DMS 273 treated with DMSO at 0.1 percent for 48 hours (cell line): Measurements from ENCODE around the gene IPO4.
"Not testable (repeated sequence)": the region's sequence is repeated elsewhere in the genome, so short reads cannot be mapped to it uniquely, and the experiment has no call there.

Experiments used
- DNase-seq: peaks from one replicate; lab custom pipeline; 2025; lab: John Stamatoyannopoulos, UW

IPO4 gene

GRCh38 chr14:24188251-24189058 lies at the start of gene IPO4:
Gene IPO4 (minus strand): TSS chr14:24188816. CDS start chr14:24188787, 29 bp downstream.
- peak; percentile 93 for DNase-seq

- DNase-seq, result no peak
Observed at GRCh38 chr14:24238123-24238522, 49.5 kb upstream of the IPO4 start.

GRCh38 chr14:24237463-24237955 lies 48.9 kb upstream of the IPO4 start:
- DNase-seq, result no peak

GRCh38 chr14:24236689-24237462 lies 48.3 kb upstream of the IPO4 start:
- DNase-seq, result no peak

- no peak for DNase-seq
Observed at GRCh38 chr14:24235804-24236688, 47.4 kb upstream of the IPO4 start.

GRCh38 chr14:24234095-24235005 lies 45.7 kb upstream of the IPO4 start:
- no peak for DNase-seq

- no peak for DNase-seq
Observed at GRCh38 chr14:24233538-24233866, 44.9 kb upstream of the IPO4 start.

GRCh38 chr14:24232645-24233537 lies 44.3 kb upstream of the IPO4 start, which contains the start of gene GMPR2:
Gene GMPR2 (plus strand): TSS chr14:24232929. CDS start chr14:24233254, 325 bp downstream.
- DNase-seq, result peak; percentile 76

- DNase-seq, result peak; percentile 84
Observed at GRCh38 chr14:24232121-24232644, 43.6 kb upstream of the IPO4 start, which contains the start of gene NEDD8. Gene NEDD8 (minus strand): TSS chr14:24232367. CDS start chr14:24232267, 100 bp downstream.

GRCh38 chr14:24231263-24232120 lies 42.9 kb upstream of the IPO4 start:
- DNase-seq, result no peak

- DNase-seq, result no peak
Observed at GRCh38 chr14:24228902-24229301, 40.3 kb upstream of the IPO4 start.

GRCh38 chr14:24226473-24226872 lies 37.9 kb upstream of the IPO4 start:
- no peak for DNase-seq

- no peak for DNase-seq
Observed at GRCh38 chr14:24224618-24225071, 36.0 kb upstream of the IPO4 start.

- DNase-seq, result not testable (repeated sequence)
Observed at GRCh38 chr14:24222987-24223386, 34.4 kb upstream of the IPO4 start.

- no peak for DNase-seq
Observed at GRCh38 chr14:24219521-24219920, 30.9 kb upstream of the IPO4 start.

- DNase-seq, result no peak
Observed at GRCh38 chr14:24219080-24219479, 30.5 kb upstream of the IPO4 start.

- DNase-seq, result not testable (repeated sequence)
Observed at GRCh38 chr14:24216876-24217275, 28.3 kb upstream of the IPO4 start.

- DNase-seq, result no peak
Observed at GRCh38 chr14:24216345-24216699, 27.7 kb upstream of the IPO4 start.
